GM19238 (cell line): ENCODE measurements around the gene SNX33.
"Not testable (repeated sequence)": the region's sequence is repeated elsewhere in the genome, so short reads cannot be mapped to it uniquely, and the experiment has no call there.

Experiments used
- DNase-seq: peaks from one replicate; pipeline ENCODE4 v3.0.0; 2011; ENCODE audit warnings: low spot score; ENCODE audit not compliant: insufficient read length

Gene SNX33

GRCh38 chr15:75699517-75699916, 51.8 kb downstream of the SNX33 start:
- not testable (repeated sequence) for DNase-seq

DNA sequence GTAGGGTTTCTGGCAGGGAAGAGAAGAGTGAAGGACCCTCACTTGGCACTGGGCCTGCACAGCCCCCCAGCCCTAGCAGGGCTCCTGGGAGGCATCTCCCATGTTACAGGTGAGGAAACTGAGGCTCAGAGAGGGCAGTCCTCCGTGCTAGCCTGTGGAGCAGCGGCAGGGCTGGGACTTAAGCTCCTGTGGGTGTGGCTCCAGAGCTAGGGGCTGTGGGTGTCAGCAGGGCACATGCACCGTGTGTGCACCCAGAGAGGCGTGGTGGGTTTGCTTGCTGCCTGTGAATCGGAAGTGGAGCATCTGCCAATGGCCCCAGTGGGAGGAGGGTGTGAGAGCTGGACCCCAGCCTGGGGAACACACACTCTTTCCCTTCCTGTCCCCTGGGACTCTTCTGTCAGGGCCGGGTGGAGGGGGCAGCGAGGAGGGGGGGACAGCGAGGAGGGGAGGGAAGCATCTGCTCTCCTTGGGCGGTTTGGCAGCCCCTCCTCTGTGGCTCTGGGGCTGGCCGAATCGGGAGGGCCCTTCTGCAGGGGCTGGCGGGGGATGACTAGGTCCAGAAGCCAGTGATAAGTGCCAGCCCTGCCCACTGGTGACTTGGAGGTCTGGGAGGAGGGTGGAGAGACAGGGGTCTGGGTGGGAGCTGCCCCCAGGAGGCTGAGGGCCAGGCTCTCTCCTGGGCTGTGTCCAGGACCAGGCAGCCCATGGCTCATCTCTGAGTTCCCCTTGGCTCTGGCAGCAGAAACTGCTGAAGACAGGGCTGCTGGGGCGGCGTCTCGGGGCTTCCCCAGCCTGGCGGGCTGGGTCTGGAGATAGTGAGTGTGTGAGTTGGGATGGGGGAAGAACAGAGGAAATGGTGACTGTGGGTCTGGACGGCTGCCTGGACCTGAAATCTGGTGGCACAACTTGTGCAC, 52.5 kb downstream of the SNX33 start:
- DNase-seq: not testable (repeated sequence)

DNA sequence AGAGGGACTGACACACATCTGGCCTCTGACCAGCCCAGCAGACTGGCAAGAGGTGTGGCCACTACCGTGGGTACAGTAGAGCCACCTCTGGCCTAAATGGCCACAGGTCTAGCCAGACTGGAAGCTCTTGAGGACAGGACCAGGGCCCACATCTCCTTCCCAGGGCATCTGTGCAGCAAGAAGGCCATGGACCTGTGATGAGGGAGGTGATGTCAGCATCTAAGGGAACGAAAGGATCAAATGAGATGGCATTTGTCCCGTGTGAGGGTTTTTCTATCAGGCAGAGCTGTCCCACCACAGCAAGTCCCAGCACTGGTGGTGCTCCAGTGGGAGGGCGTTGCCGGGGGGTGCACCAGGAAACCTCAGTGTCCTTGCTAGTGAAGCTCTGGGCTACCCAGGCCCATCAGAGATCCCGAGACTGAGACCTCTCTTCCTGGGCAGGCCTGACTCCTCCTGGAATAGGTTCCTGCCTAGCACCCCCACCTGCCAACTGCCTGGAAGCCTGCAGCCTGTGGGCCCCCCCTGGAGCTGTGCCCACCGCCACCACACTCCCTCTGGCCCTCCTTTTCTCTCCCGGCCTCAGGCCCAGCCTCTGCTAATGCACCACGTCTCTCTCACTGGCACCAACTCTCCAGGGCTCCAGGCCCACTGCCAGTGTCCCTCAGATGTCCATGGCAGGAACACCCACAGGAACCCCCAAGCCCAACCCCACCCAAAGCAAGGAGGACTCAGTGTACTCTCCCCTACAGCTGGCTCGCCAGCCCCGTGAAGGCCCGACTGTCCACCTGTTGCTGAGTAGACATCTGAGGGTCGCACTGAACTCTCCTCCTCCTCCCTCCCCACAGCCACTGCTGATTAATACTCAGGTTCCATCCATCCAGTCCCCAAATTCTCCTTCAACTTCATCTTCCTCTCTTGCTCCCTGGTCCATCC, 53.6 kb downstream of the SNX33 start:
- not testable (repeated sequence) for DNase-seq

GRCh38 chr15:75702436-75702835, 54.7 kb downstream of the SNX33 start:
- DNase-seq: no peak

GRCh38 chr15:75703440-75704262, 55.9 kb downstream of the SNX33 start:
- not testable (repeated sequence) for DNase-seq

DNA sequence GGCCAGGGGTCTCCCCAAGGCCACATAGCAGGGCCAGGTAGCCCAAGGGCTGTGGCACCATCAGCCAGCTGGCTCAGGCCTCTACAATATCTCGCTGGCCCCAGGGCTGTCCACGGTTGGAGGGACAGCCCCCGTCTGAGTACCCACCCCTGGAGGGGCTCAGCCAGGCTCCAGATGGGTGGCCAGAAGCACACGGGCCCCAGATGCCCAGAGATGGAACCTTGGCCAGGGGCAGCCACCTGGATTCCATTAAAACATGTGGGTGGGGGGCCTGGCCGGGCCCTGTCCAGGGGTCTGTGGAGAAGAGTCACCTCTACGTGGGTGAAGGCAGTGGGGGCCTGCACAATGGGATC, 56.5 kb downstream of the SNX33 start:
- DNase-seq: no peak

DNA sequence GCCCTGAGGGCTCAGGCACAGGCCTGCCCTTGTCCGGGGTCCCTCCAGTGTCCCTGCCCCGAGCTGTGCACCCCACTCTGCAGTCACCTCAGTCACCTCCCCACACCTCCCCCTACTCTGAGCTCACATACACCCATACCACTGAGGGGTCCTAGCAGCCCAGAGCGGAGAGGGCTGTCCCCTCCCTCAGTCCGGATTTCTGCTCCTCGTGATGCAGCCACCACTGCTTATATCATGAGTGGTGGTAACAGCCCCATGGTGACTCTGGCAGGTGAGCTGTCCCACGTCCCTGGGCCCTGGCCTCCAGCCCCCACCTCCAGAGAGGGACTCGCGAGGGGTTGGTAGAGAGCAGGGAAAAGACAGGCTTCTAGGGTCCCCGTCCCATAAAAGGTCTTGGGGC, 56.9 kb downstream of the SNX33 start:
- no peak for DNase-seq

- DNase-seq: not testable (repeated sequence)
These were observed 57.7 kb downstream of the SNX33 start for GRCh38 chr15:75705375-75705774.

DNA sequence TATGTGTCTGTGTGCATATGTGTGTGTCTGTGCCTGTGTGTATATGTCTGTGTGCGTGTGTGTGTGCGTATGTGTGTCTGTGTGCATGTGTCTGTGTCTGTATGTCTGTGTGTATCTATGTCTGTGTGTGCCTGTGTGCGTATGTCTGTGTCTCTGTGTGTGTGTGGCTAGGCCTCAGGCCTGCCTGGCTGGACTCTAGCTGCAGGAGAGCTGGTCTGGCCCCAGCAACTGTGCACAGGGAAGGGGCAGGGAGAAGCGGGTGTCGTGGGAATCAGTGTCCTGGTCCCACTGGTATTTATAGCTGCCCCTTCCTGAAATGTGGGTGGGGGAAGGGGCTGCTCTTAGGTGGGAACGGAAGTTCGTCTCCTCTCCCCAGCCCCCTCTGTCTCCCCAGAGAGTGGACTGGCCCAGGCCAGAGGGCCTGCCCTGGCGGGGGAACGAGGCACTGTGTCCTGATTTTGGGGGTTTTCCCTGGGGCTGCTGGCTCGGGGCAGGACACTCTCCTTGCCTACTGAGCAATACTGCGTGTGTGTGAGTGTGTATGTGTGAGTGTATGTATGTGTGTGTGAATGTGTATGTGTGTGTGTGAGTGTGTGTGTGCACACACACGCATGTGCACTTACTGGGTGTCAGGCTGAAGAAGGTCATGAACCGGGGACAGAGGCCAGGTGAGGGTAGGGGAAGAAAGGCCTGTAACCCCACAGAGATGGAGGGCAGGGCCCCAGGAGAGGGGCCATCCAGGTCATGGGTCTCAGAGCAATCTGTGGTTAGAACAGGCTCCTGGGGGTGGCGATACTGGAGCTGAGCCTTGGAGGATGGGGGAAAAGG, 58.4 kb downstream of the SNX33 start:
- no peak for DNase-seq

DNA sequence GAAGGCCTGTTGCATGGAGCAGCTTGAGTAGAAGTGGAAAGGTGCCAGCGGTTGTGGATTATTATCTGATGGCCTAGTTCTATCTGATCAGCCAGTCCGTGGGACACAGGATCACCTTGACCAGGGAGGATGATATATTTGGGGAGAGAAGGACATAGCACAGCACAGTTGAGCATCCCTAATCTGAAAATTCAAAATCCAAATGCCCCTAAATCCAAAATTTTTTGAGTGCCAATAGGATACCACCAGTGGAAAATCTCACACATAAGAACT, 58.9 kb downstream of the SNX33 start:
- no peak for DNase-seq

GRCh38 chr15:75709458-75709857, 61.7 kb downstream of the SNX33 start:
- not testable (repeated sequence) for DNase-seq

- not testable (repeated sequence) for DNase-seq
These were observed 63.2 kb downstream of the SNX33 start for GRCh38 chr15:75710874-75711273.

GRCh38 chr15:75711495-75711894, 63.8 kb downstream of the SNX33 start:
- not testable (repeated sequence) for DNase-seq
